ENCODE data around the gene ITGB6.
"Not testable (repeated sequence)": the region's sequence is repeated elsewhere in the genome, so short reads cannot be mapped to it uniquely, and the experiment has no call there.

Gene ITGB6

GRCh38 chr2:160165081-160165480 is 35.0 kb downstream of the ITGB6 start:
- Histone ChIP-seq H3K27me3 (ENCODE audit: insufficient read depth, low read depth, severe bottlenecking) (no peaks in the 10 kb centered on the region), H3K4me3 (ENCODE audit: low read depth, low read length) (no peak overlapping the region), H3K36me3 (no peaks in the 10 kb centered on the region), H3K9me3 (ENCODE audit: severe bottlenecking) (no peaks in the 10 kb centered on the region), H3K27ac (no peak overlapping the region)
- no peak for DNase-seq
- no peak for TF ChIP-seq CTCF (IDR thresholded peaks at IDR 0.05; ENCODE audit: low read depth, low read length)

GRCh38 chr2:160157861-160158829 is 41.9 kb downstream of the ITGB6 start:
- no peak for TF ChIP-seq CTCF (IDR thresholded peaks at IDR 0.05; ENCODE audit: low read depth, low read length)
- no peak overlapping the region for H3K27ac ChIP-seq
- no peak for DNase-seq

GRCh38 chr2:160156665-160157064 is 43.4 kb downstream of the ITGB6 start:
- DNase-seq: no peak
- H3K36me3 ChIP-seq: no peaks in the 10 kb centered on the region
- no peaks in the 10 kb centered on the region for H3K9me3 ChIP-seq (ENCODE audit: severe bottlenecking)
- no peak overlapping the region for H3K27ac ChIP-seq
- TF ChIP-seq CTCF (IDR thresholded peaks at IDR 0.05; ENCODE audit: low read depth, low read length): no peak
- no peaks in the 10 kb centered on the region for H3K27me3 ChIP-seq (ENCODE audit: insufficient read depth, low read depth, severe bottlenecking)
- no peak overlapping the region for H3K4me3 ChIP-seq (ENCODE audit: low read depth, low read length)

More at GRCh38 chr2:160157861-160158829, 41.9 kb downstream of the ITGB6 start:
- H3K36me3 ChIP-seq: no peaks in the 10 kb centered on the region
- no peaks in the 10 kb centered on the region for H3K9me3 ChIP-seq (ENCODE audit: severe bottlenecking)
- H3K4me3 ChIP-seq (ENCODE audit: low read depth, low read length): no peak overlapping the region
- no peaks in the 10 kb centered on the region for H3K27me3 ChIP-seq (ENCODE audit: insufficient read depth, low read depth, severe bottlenecking)

GRCh38 chr2:160156100-160156499 is 44.0 kb downstream of the ITGB6 start:
- Histone ChIP-seq H3K9me3 (ENCODE audit: severe bottlenecking) (no peaks in the 10 kb centered on the region), H3K36me3 (no peaks in the 10 kb centered on the region), H3K4me3 (ENCODE audit: low read depth, low read length) (no peak overlapping the region), H3K27ac (no peak overlapping the region), H3K27me3 (ENCODE audit: insufficient read depth, low read depth, severe bottlenecking) (no peaks in the 10 kb centered on the region)
- TF ChIP-seq CTCF (IDR thresholded peaks at IDR 0.05; ENCODE audit: low read depth, low read length): peak; percentile 38; the same call in 1 of the 2 replicates
- DNase-seq: no peak

- H3K27me3 ChIP-seq (ENCODE audit: insufficient read depth, low read depth, severe bottlenecking); DNase-seq; H3K27ac ChIP-seq; H3K9me3 ChIP-seq (ENCODE audit: severe bottlenecking); H3K36me3 ChIP-seq; H3K4me3 ChIP-seq (ENCODE audit: low read depth, low read length): not testable (repeated sequence)
These were observed 51.7 kb downstream of the ITGB6 start for GRCh38 chr2:160148419-160148818.

GRCh38 chr2:160145471-160145870 is 54.6 kb downstream of the ITGB6 start:
- no peaks in the 10 kb centered on the region for H3K36me3 ChIP-seq
- H3K27me3 ChIP-seq (ENCODE audit: insufficient read depth, low read depth, severe bottlenecking): no peaks in the 10 kb centered on the region
- no peak for TF ChIP-seq CTCF (IDR thresholded peaks at IDR 0.05; ENCODE audit: low read depth, low read length)
- no peak overlapping the region for H3K4me3 ChIP-seq (ENCODE audit: low read depth, low read length)
- DNase-seq: no peak
- no peak overlapping the region for H3K27ac ChIP-seq
- H3K9me3 ChIP-seq (ENCODE audit: severe bottlenecking): no peaks in the 10 kb centered on the region

Measured in WERI-Rb-1 (cell line).